Measurements from ENCODE around the gene ADAMTS16.

GRCh38 chr5:5313101-5313635, 173.0 kb downstream of the ADAMTS16 start:
- TF ChIP-seq CTCF (IDR thresholded peaks at IDR 0.05) (no peak), POLR2A (IDR thresholded peaks at IDR 0.05) (no peak)
